ENCODE measurements around the gene CFLAR. TPM values are rescaled to one million over a fixed set of nuclear protein-coding genes. Genes with fewer than 3 reads are reported as not detected.
"Not testable (repeated sequence)": the region's sequence is repeated elsewhere in the genome, so short reads cannot be mapped to it uniquely, and the experiment has no call there.

The CFLAR gene
- total RNA-seq, 1 donor from 2014 or later: 46.1 TPM

DNA sequence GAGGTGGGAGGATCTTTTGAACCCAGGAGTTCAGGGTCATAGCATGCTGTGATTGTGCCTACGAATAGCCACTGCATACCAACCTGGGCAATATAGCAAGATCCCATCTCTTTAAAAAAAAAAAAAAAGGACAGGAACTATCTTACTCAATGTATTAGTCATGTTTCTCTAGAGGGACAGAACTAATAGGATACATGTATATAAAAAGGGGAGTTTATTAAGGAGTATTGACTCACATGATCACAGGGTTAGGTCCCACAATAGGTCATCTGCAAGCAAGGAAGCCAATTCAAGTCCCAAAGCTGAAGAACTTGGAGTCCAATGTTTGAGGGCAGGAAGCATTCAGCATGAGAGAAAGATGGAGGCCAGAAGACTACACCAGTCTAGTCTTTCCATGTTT is 48.2 kb downstream of the CFLAR start:
- TF ChIP-seq, protein P1, sequence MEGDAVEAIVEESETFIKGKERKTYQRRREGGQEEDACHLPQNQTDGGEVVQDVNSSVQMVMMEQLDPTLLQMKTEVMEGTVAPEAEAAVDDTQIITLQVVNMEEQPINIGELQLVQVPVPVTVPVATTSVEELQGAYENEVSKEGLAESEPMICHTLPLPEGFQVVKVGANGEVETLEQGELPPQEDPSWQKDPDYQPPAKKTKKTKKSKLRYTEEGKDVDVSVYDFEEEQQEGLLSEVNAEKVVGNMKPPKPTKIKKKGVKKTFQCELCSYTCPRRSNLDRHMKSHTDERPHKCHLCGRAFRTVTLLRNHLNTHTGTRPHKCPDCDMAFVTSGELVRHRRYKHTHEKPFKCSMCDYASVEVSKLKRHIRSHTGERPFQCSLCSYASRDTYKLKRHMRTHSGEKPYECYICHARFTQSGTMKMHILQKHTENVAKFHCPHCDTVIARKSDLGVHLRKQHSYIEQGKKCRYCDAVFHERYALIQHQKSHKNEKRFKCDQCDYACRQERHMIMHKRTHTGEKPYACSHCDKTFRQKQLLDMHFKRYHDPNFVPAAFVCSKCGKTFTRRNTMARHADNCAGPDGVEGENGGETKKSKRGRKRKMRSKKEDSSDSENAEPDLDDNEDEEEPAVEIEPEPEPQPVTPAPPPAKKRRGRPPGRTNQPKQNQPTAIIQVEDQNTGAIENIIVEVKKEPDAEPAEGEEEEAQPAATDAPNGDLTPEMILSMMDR (IDR thresholded peaks at IDR 0.05; ENCODE audit: unreplicated experiment): no peak
- H3K36me3 Mint-ChIP-seq (ENCODE audit: insufficient read depth): peaks cover 28% of the 10 kb centered on the region
- no peak overlapping the region for H3K27ac Mint-ChIP-seq
- H3K4me1 Mint-ChIP-seq (ENCODE audit: low read depth): peaks cover 2% of the 10 kb centered on the region
- no peak overlapping the region for H3K4me3 Mint-ChIP-seq (ENCODE audit: low read depth)
- H3K9me3 Mint-ChIP-seq (ENCODE audit: low read depth): peaks cover 12% of the 10 kb centered on the region
- no peaks in the 10 kb centered on the region for H3K27me3 Mint-ChIP-seq
- no peak for DNase-seq (ENCODE audit: low spot score, unreplicated experiment)

DNA sequence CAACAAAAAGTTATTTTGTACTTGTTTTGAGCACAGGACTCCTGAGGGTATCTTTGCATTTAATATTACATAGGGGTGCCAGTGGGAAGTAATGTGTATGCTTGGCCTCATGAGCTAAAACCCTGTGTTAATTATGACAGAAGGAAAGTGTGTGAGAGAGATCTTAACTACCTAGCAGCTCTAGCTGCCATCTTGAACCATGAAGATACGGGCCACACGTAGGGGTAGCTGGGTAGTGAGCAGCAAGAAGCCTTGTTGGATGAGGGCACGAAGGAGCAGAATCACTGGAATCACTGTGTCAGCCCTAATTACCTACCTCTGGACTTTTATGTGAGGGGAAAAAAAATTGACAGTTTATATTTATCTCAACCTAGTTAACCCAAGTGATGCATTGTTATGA is 51.6 kb downstream of the CFLAR start:
- Mint-ChIP-seq H3K4me1 (ENCODE audit: low read depth) (peaks cover 2% of the 10 kb centered on the region), H3K27ac (no peak overlapping the region), H3K4me3 (ENCODE audit: low read depth) (no peak overlapping the region), H3K9me3 (ENCODE audit: low read depth) (peaks cover 17% of the 10 kb centered on the region), H3K36me3 (ENCODE audit: insufficient read depth) (peaks cover 26% of the 10 kb centered on the region), H3K27me3 (no peaks in the 10 kb centered on the region)
- TF ChIP-seq, protein P1 (IDR thresholded peaks at IDR 0.05; ENCODE audit: unreplicated experiment): no peak
- no peak for DNase-seq (ENCODE audit: low spot score, unreplicated experiment)

DNA sequence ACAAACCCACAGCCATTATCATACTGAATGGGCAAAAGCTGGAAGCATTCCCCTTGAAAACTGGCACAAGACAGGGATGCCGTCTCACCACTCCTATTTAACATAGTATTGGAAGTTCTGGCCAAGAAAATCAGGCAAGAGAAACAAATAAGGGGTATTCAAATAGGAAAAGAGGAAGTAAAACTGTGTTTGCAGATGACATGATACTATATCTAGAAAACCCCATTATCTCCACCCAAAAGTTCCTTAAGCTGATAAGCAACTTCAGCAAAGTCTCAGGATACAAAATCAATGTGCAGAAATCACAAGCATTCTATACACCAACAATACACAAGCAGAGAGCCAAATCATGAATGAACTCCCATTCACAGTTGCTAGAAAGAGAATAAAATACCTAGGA is 52.5 kb downstream of the CFLAR start:
- not testable (repeated sequence) for H3K4me3 Mint-ChIP-seq (ENCODE audit: low read depth); H3K27ac Mint-ChIP-seq; DNase-seq (ENCODE audit: low spot score, unreplicated experiment); H3K27me3 Mint-ChIP-seq; H3K4me1 Mint-ChIP-seq (ENCODE audit: low read depth)
- Mint-ChIP-seq H3K9me3 (ENCODE audit: low read depth) (peaks cover 17% of the 10 kb centered on the region), H3K36me3 (ENCODE audit: insufficient read depth) (peaks cover 26% of the 10 kb centered on the region)

DNA sequence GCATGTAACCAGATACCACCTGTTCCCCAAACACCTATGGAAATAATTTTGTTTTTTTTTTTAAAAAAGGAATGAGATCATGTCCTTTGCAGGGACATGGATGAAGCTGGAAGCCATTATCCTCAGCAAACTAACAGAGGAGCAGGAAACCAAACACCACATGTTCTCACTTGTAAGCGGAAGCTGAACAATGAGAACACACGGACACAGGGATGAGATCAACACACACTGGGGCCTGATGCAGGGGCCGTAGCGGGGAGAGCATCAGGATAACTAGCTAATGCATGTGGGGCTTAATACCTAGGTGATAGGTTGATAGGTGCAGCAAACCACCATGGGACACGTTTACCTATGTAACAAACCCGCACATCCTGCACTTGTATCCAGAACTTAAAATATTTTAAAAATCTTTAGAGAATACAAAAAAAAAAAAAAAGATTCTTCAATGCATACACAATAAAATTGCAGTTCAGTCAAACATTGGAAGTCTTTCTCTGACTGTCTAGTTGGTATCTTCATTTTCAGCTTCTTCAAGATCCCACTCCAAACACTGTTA is 55.4 kb downstream of the CFLAR start:
- DNase-seq (ENCODE audit: low spot score, unreplicated experiment): no peak
- peaks cover 17% of the 10 kb centered on the region for H3K9me3 Mint-ChIP-seq (ENCODE audit: low read depth)
- H3K27me3 Mint-ChIP-seq: no peaks in the 10 kb centered on the region
- H3K4me1 Mint-ChIP-seq (ENCODE audit: low read depth): peaks cover 2% of the 10 kb centered on the region
- no peak overlapping the region for H3K27ac Mint-ChIP-seq
- H3K36me3 Mint-ChIP-seq (ENCODE audit: insufficient read depth): peaks cover 18% of the 10 kb centered on the region
- H3K4me3 Mint-ChIP-seq (ENCODE audit: low read depth): no peak overlapping the region
- TF ChIP-seq, protein P1 (IDR thresholded peaks at IDR 0.05; ENCODE audit: unreplicated experiment): no peak

DNA sequence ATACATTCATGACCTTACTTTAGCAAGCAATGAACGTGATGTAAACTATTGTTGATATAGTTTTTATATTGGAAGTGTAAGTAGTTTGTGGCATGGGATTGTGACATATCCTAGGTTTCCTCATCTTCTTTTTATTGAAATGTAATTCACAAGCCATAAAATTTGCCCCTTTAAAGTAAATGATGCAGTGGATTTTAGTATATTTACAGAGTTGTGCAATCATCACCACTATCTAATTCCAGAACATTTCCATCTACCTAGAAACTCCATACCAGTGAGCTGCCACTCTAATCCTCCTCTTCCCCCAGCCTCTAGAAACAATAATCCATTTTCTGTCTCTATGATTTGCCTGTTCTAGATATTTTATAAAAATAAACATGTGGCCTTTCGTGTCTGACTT is 56.3 kb downstream of the CFLAR start:
- Mint-ChIP-seq H3K27ac (no peak overlapping the region), H3K27me3 (no peaks in the 10 kb centered on the region), H3K4me1 (ENCODE audit: low read depth) (peaks cover 2% of the 10 kb centered on the region), H3K9me3 (ENCODE audit: low read depth) (peaks cover 17% of the 10 kb centered on the region), H3K36me3 (ENCODE audit: insufficient read depth) (peaks cover 11% of the 10 kb centered on the region), H3K4me3 (ENCODE audit: low read depth) (no peak overlapping the region)
- TF ChIP-seq, protein P1 (IDR thresholded peaks at IDR 0.05; ENCODE audit: unreplicated experiment): no peak
- DNase-seq (ENCODE audit: low spot score, unreplicated experiment): no peak

DNA sequence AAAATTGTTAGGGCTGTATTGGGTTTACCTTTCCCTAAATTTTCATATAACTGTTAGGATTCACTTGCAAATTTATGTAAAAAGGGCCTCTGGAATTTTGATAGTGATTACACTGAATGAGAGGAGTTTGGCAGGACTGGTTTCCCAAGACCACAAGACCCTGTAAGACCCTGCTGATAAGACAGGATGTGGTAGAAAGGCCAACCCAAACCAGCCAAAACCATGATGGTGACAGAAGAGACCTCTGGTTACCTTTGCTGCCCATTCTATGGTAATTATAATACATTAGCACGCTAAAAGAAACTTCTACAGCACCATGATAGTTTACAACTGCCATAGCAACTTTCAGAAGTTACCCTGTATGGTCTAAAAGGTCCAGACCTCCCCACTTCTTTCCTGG is 58.7 kb downstream of the CFLAR start:
- DNase-seq (ENCODE audit: low spot score, unreplicated experiment): no peak
- no peak overlapping the region for H3K4me3 Mint-ChIP-seq (ENCODE audit: low read depth)
- no peaks in the 10 kb centered on the region for H3K4me1 Mint-ChIP-seq (ENCODE audit: low read depth)
- H3K27me3 Mint-ChIP-seq: no peaks in the 10 kb centered on the region
- no peak overlapping the region for H3K27ac Mint-ChIP-seq
- H3K9me3 Mint-ChIP-seq (ENCODE audit: low read depth): peaks cover 9% of the 10 kb centered on the region
- H3K36me3 Mint-ChIP-seq (ENCODE audit: insufficient read depth): no peaks in the 10 kb centered on the region
- TF ChIP-seq, protein P1 (IDR thresholded peaks at IDR 0.05; ENCODE audit: unreplicated experiment): no peak
